ENCODE data around the gene TSPAN18. TPM values are rescaled to one million over a fixed set of nuclear protein-coding genes. Genes with fewer than 3 reads are reported as not detected.
A peak's percentile ranks its signal among the peaks of the same experiment; 100 is the strongest.

Gene TSPAN18
- total and polyA plus RNA-seq, 2 experiments from 2014 or later, result 9.5 to 21.5 TPM

- H4K20me1 ChIP-seq (ENCODE audit: insufficient read depth, poor library complexity, severe bottlenecking), result no peaks in the 10 kb centered on the region
- no peak for TF ChIP-seq EZH2 (IDR thresholded peaks at IDR 0.05; ENCODE audit: borderline replicate concordance)
- no peak for TF ChIP-seq EZH2phosphoT487 (IDR thresholded peaks at IDR 0.05; ENCODE audit: low read depth, severe bottlenecking, unreplicated experiment)
- TF ChIP-seq CTCF (IDR thresholded peaks at IDR 0.05; ENCODE audit: poor library complexity), result no peak
- no peaks in the 10 kb centered on the region for H3K36me3 ChIP-seq (replicated peaks; ENCODE audit: insufficient read depth, low read depth)
- H3K79me2 ChIP-seq, result peaks cover 14% of the 10 kb centered on the region
- peaks cover 31% of the 10 kb centered on the region for H3K4me1 ChIP-seq (ENCODE audit: insufficient read depth)
- H3K4me2 ChIP-seq, result no peak overlapping the region
- H2AFZ ChIP-seq, result no peak overlapping the region
- H3K27me3 ChIP-seq, result no peaks in the 10 kb centered on the region
- DNase-seq (ENCODE audit: low spot score), result no peak
- H3K27ac ChIP-seq, result peak overlapping the region; percentile 5
- H3K9me2 ChIP-seq (replicated peaks; ENCODE audit: insufficient read depth), result no peaks in the 10 kb centered on the region
- H3K4me3 ChIP-seq, result no peak overlapping the region
- no peaks in the 10 kb centered on the region for H3K9me3 ChIP-seq (ENCODE audit: low read depth)
- 80% methylated on average over 7 of the region's 7 CpGs for WGBS (ENCODE audit: low lambda C conversion rate, missing lambda C conversion rate)
Measured at GRCh38 chr11:44750551-44751465, 24.0 kb downstream of the TSPAN18 start.

GRCh38 chr11:44752300-44752699, 25.5 kb downstream of the TSPAN18 start:
- H3K9me2 ChIP-seq (replicated peaks; ENCODE audit: insufficient read depth), result no peaks in the 10 kb centered on the region
- TF ChIP-seq CTCF (IDR thresholded peaks at IDR 0.05; ENCODE audit: poor library complexity) (no peak), EZH2phosphoT487 (IDR thresholded peaks at IDR 0.05; ENCODE audit: low read depth, severe bottlenecking, unreplicated experiment) (no peak)
- H3K9me3 ChIP-seq (ENCODE audit: low read depth), result no peaks in the 10 kb centered on the region
- no peaks in the 10 kb centered on the region for H3K27me3 ChIP-seq
- H3K36me3 ChIP-seq (replicated peaks; ENCODE audit: insufficient read depth, low read depth), result no peaks in the 10 kb centered on the region
- no peak overlapping the region for H2AFZ ChIP-seq
- no peak overlapping the region for H3K4me3 ChIP-seq
- 82% methylated on average over 2 of the region's 2 CpGs for WGBS (ENCODE audit: low lambda C conversion rate, missing lambda C conversion rate)
- no peak for DNase-seq (ENCODE audit: low spot score)
- H3K4me1 ChIP-seq (ENCODE audit: insufficient read depth), result peaks cover 31% of the 10 kb centered on the region
- peak overlapping the region; percentile 41 for H3K27ac ChIP-seq
- H3K79me2 ChIP-seq, result peaks cover 19% of the 10 kb centered on the region
- no peaks in the 10 kb centered on the region for H4K20me1 ChIP-seq (ENCODE audit: insufficient read depth, poor library complexity, severe bottlenecking)
- H3K4me2 ChIP-seq, result no peak overlapping the region

GRCh38 chr11:44752713-44753112, 26.0 kb downstream of the TSPAN18 start:
- no peak for DNase-seq (ENCODE audit: low spot score)
- no peaks in the 10 kb centered on the region for H4K20me1 ChIP-seq (ENCODE audit: insufficient read depth, poor library complexity, severe bottlenecking)

More at GRCh38 chr11:44752713-44753112, 26.0 kb downstream of the TSPAN18 start:
- Histone ChIP-seq H3K36me3 (replicated peaks; ENCODE audit: insufficient read depth, low read depth) (no peaks in the 10 kb centered on the region), H3K9me2 (replicated peaks; ENCODE audit: insufficient read depth) (no peaks in the 10 kb centered on the region), H3K4me1 (ENCODE audit: insufficient read depth) (peaks cover 30% of the 10 kb centered on the region), H3K79me2 (peaks cover 23% of the 10 kb centered on the region), H3K4me3 (no peak overlapping the region), H3K9me3 (ENCODE audit: low read depth) (peaks cover 1% of the 10 kb centered on the region), H3K27me3 (no peaks in the 10 kb centered on the region), H3K4me2 (peak overlapping the region; percentile 30), H2AFZ (no peak overlapping the region), H3K27ac (peak overlapping the region; percentile 55)
- TF ChIP-seq EZH2 (IDR thresholded peaks at IDR 0.05; ENCODE audit: borderline replicate concordance) (no peak), CTCF (IDR thresholded peaks at IDR 0.05; ENCODE audit: poor library complexity) (no peak), EZH2phosphoT487 (IDR thresholded peaks at IDR 0.05; ENCODE audit: low read depth, severe bottlenecking, unreplicated experiment) (no peak)
- 94% methylated on average over 1 of the region's 1 CpG for WGBS (ENCODE audit: low lambda C conversion rate, missing lambda C conversion rate)
